Esophagus squamous epithelium (tissue), 4 donors: ENCODE results near the gene LYAR.

Experiments used
- CTCF ChIP-seq, 6 experiments: fragments of 450-650 bp in 4 of 6; fragments of 200-600 bp in 2 of 6; sonication (generic) in 2 of 6; IDR thresholded peaks; one replicate each; pipeline ENCODE4 v1.5.1; 2016 to 2019; ENCODE audit warnings: antibody characterized with exemption in 6 of 6, mild to moderate bottlenecking in 4 of 6, moderate library complexity in 4 of 6
- POLR2A ChIP-seq, 4 donors: fragments of 450-650 bp; IDR thresholded peaks; one replicate each; pipeline ENCODE4 v1.6.1; 2017; ENCODE audit warnings: antibody characterized with exemption in 4 of 4, mild to moderate bottlenecking in 4 of 4, moderate library complexity in 3 of 4

GRCh38 chr4:4320951-4321714 is 31.2 kb upstream of the LYAR start:
- TF ChIP-seq POLR2A (IDR thresholded peaks at IDR 0.05) (no peak), CTCF (IDR thresholded peaks at IDR 0.05) (no peak)
